ENCODE measurements around the gene LPXN. TPM values are rescaled to one million over a fixed set of nuclear protein-coding genes. Genes with fewer than 3 reads are reported as not detected.

Gene LPXN
- total and polyA plus RNA-seq, 3 donors from 2014 or later, result 14.5 to 17.3 (median 15.8) TPM

DNA sequence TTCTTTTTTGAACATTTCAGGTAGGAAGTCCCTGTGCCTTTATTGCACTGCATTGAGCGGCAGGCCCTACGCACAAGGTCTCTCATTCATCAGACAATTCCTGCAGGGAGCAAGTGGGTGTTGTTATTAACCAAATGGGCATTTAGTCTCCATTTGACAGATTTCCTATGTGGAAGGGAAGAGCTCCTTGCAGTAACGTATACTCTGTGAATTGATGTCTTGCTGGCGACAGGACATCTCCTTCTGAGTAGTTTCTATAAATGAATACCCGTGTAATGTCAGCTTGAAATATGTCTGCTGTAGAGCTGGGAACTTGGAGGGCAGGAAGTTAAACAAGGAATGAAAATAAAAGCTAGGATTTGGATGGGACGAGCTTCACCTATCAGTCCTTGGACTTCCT lies 71.4 kb downstream of the LPXN start:
- intact Hi-C loops (cut with DNase I; ENCODE audit: low total_unique reads), result no loop called here
- Histone ChIP-seq H3K9me3 (no peaks in the 10 kb centered on the region), H3K36me3 (ENCODE audit: low read depth, missing control alignments) (no peaks in the 10 kb centered on the region), H3K4me1 (no peaks in the 10 kb centered on the region), H3K27ac (no peak overlapping the region), H3K27me3 (no peaks in the 10 kb centered on the region), H3K4me3 (no peak overlapping the region)
- TF ChIP-seq, protein P1, sequence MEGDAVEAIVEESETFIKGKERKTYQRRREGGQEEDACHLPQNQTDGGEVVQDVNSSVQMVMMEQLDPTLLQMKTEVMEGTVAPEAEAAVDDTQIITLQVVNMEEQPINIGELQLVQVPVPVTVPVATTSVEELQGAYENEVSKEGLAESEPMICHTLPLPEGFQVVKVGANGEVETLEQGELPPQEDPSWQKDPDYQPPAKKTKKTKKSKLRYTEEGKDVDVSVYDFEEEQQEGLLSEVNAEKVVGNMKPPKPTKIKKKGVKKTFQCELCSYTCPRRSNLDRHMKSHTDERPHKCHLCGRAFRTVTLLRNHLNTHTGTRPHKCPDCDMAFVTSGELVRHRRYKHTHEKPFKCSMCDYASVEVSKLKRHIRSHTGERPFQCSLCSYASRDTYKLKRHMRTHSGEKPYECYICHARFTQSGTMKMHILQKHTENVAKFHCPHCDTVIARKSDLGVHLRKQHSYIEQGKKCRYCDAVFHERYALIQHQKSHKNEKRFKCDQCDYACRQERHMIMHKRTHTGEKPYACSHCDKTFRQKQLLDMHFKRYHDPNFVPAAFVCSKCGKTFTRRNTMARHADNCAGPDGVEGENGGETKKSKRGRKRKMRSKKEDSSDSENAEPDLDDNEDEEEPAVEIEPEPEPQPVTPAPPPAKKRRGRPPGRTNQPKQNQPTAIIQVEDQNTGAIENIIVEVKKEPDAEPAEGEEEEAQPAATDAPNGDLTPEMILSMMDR (IDR thresholded peaks at IDR 0.05), result no peak
- no peak for TF ChIP-seq POLR2A (IDR thresholded peaks at IDR 0.05)
- WGBS, 2 donors, result 79 to 88% methylated on average over 6 of the region's 6 CpGs
- DNase-seq, result no peak

DNA sequence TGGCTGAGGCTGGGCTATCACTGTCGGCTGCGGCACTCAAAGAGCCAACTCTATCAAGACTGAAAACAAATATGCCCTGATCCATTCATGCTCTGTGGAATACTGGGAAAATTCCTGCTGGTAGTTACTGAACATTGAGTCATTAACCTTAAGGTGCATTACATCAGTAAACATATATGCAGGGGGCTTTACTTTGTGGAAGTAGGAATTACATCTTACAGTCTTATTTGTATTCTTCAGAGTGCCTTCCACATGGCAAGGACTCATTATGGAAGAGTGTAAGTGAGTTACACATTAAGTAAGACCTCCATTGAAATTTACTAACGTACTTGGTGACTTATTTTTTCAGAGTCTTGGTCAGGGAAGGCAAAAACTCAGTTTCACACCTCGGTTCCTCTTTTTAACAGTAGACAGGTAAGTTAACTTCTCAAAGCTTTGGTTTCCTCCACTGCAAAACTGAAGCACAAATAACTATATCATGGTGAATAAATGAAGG lies 72.2 kb downstream of the LPXN start:
- H3K4me1 ChIP-seq, result no peaks in the 10 kb centered on the region
- no peaks in the 10 kb centered on the region for H3K9me3 ChIP-seq
- no peak overlapping the region for H3K4me3 ChIP-seq
- H3K36me3 ChIP-seq (ENCODE audit: low read depth, missing control alignments), result no peaks in the 10 kb centered on the region
- intact Hi-C loops (cut with DNase I; ENCODE audit: low total_unique reads), result no loop called here
- H3K27ac ChIP-seq, result no peak overlapping the region
- no peak for DNase-seq
- WGBS, 2 donors, result 88 to 89% methylated on average over 4 of the region's 4 CpGs
- no peaks in the 10 kb centered on the region for H3K27me3 ChIP-seq
- TF ChIP-seq, protein P1 (IDR thresholded peaks at IDR 0.05), result no peak
- no peak for TF ChIP-seq POLR2A (IDR thresholded peaks at IDR 0.05)

DNA sequence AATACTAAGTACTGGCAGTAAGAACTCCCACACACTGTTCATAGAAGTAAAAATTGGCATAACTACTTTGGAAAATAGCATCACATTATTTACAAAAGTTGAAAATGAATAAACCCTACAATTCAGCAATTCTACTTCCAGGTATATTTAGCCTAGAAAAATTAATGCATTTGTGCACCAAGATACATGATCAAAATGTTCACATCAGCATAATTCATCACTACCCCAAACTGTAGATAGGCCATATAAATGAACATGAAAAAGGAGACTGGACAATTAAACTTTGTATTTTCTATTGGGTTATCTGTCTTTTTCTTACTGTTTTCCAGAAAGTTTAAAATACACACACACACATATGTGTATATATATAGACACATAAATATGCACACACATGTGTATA lies 73.7 kb downstream of the LPXN start:
- Histone ChIP-seq H3K27me3 (no peaks in the 10 kb centered on the region), H3K4me1 (no peaks in the 10 kb centered on the region), H3K27ac (no peak overlapping the region), H3K9me3 (no peaks in the 10 kb centered on the region), H3K4me3 (no peak overlapping the region), H3K36me3 (ENCODE audit: low read depth, missing control alignments) (no peaks in the 10 kb centered on the region)
- intact Hi-C loops (cut with DNase I; ENCODE audit: low total_unique reads), result no loop called here
- DNase-seq, result no peak
- TF ChIP-seq, protein P1 (IDR thresholded peaks at IDR 0.05), result no peak
- TF ChIP-seq POLR2A (IDR thresholded peaks at IDR 0.05), result no peak

DNA sequence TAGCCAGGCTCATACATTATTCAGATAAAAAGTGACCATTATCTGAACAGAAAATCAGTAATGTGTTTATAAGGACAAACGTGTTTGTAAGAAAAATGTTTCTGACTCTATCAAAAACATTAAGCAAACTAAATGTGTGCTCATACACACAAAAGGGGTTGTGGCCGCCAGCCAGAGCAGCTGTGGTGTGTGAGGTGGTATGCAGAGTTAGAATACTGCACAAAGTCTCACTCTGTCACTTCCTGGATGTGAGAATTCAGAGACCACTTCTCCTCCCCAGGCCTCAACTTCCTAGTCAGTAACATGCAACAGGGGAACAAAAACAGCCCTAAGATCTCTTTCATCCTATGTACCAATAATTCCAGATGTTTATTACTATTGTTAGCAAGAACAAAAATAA lies 77.2 kb downstream of the LPXN start:
- no peak for DNase-seq
- 41 to 61% methylated on average over 2 of the region's 2 CpGs for WGBS, 2 donors

DNA sequence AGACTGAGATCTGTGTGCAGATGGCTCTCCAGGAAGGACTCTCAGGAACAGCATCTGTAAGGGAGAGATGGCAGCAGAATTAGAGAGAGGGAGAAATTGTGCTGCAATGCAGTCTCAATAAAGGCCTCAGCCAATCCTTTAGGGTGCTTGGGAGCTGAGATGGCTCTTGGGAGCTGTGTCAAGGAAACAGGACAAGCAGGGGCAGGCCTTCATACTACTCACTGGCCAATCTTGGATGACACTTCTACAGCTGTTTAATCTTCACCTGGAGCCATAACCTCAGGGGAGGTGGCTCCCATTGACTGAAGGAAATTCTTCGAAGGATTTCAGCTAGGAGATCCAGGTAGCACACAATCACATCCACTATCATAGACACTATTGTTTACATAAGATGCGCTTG lies 77.7 kb downstream of the LPXN start:
- no peak overlapping the region for H3K4me3 ChIP-seq
- no peaks in the 10 kb centered on the region for H3K27me3 ChIP-seq
- H3K27ac ChIP-seq, result no peak overlapping the region
- WGBS, 2 donors, result 87 to 94% methylated on average over 2 of the region's 2 CpGs
- no peaks in the 10 kb centered on the region for H3K36me3 ChIP-seq (ENCODE audit: low read depth, missing control alignments)
- intact Hi-C loops (cut with DNase I; ENCODE audit: low total_unique reads), result no loop called here
- no peaks in the 10 kb centered on the region for H3K4me1 ChIP-seq
- H3K9me3 ChIP-seq, result no peaks in the 10 kb centered on the region
- DNase-seq, result no peak
- TF ChIP-seq, protein P1 (IDR thresholded peaks at IDR 0.05), result no peak
- no peak for TF ChIP-seq POLR2A (IDR thresholded peaks at IDR 0.05)

More for the DNA sequence above, 77.2 kb downstream of the LPXN start:
- Histone ChIP-seq H3K4me3 (no peak overlapping the region), H3K27me3 (no peaks in the 10 kb centered on the region), H3K4me1 (no peaks in the 10 kb centered on the region), H3K36me3 (ENCODE audit: low read depth, missing control alignments) (no peaks in the 10 kb centered on the region), H3K9me3 (no peaks in the 10 kb centered on the region), H3K27ac (no peak overlapping the region)
- TF ChIP-seq, protein P1 (IDR thresholded peaks at IDR 0.05), result no peak
- TF ChIP-seq POLR2A (IDR thresholded peaks at IDR 0.05), result no peak
- intact Hi-C loops (cut with DNase I; ENCODE audit: low total_unique reads), result no loop called here
